Measurements from ENCODE around the gene GPR132. TPM values are rescaled to one million over a fixed set of nuclear protein-coding genes. Genes with fewer than 3 reads are reported as not detected.

GPR132 gene
- total RNA-seq, 1 experiment from 2014 or later = 0.10 TPM

GRCh38 chr14:105088812-105089745 lies 23.8 kb upstream of the GPR132 start:
- no peaks in the 10 kb centered on the region for H4K20me1 ChIP-seq (ENCODE audit: insufficient read depth)
- H3K4me3 ChIP-seq (replicated peaks in 1 of 2; ENCODE audit: low read depth in 1 of 2, low read length in 2 of 2) = peak overlapping the region in 1 of 2 experiments; percentile 66; a peak in 2 of 4 replicates
- no TSS peak for BruUV-seq (replicated peaks)
- H2AFZ ChIP-seq (ENCODE audit: low read depth, low read length, poor library complexity, severe bottlenecking) = no peak overlapping the region
- H3K9me3 ChIP-seq (ENCODE audit: control insufficient read depth in 1 of 2, insufficient read depth in 1 of 2, low read depth in 1 of 2, low read length in 2 of 2) = no peaks in the 10 kb centered on the region
- H3K27ac ChIP-seq (ENCODE audit: low read depth, low read length) = peak overlapping the region; percentile 73
- peak overlapping the region; percentile 97 for H3K4me2 ChIP-seq (ENCODE audit: low read length)
- no peaks in the 10 kb centered on the region for H3K9me2 ChIP-seq (ENCODE audit: insufficient read depth)
- POLR2A ChIA-PET = no interaction called here
- H3K36me3 ChIP-seq (ENCODE audit: control insufficient read depth in 1 of 2, insufficient read depth in 2 of 2, low read length in 2 of 2) = no peaks in the 10 kb centered on the region
- peaks cover 53 to 77% of the 10 kb centered on the region in 2 experiments for H3K4me1 ChIP-seq (ENCODE audit: control insufficient read depth in 1 of 2, insufficient read depth in 2 of 2, low read length in 2 of 2)
- CTCF ChIA-PET = interaction anchor here (1.5 kb wide), 1 partner anchor 263 kb away, joined by 5 read pairs; no protein-coding TSS in a partner anchor
- intact Hi-C loops (cut with micrococcal nuclease) = loop anchor here (5.0 kb wide), 1 partner anchor 117 kb away; no protein-coding TSS in a partner anchor
- H3K79me2 ChIP-seq (ENCODE audit: insufficient read depth, low read length) = peaks cover 9% of the 10 kb centered on the region; the same call in 1 of the 2 replicates
- peak overlapping the region; percentile 95 for H3K9ac ChIP-seq (ENCODE audit: low read length)
- no peak for TF ChIP-seq ATF3 (IDR thresholded peaks at IDR 0.05)
- no peak for TF ChIP-seq SP1 (IDR thresholded peaks at IDR 0.05; ENCODE audit: low read depth)
- no peak for TF ChIP-seq TCF7L2 (IDR thresholded peaks at IDR 0.05; ENCODE audit: borderline replicate concordance, extremely low read depth, insufficient read depth, insufficient read length)
- TF ChIP-seq ZFX (IDR thresholded peaks at IDR 0.05) = no peak
- TF ChIP-seq ELF1 (IDR thresholded peaks at IDR 0.05; ENCODE audit: borderline replicate concordance, low read depth) = no peak
- TF ChIP-seq SRF (IDR thresholded peaks at IDR 0.05; ENCODE audit: low read depth) = no peak
- TF ChIP-seq, protein P1, sequence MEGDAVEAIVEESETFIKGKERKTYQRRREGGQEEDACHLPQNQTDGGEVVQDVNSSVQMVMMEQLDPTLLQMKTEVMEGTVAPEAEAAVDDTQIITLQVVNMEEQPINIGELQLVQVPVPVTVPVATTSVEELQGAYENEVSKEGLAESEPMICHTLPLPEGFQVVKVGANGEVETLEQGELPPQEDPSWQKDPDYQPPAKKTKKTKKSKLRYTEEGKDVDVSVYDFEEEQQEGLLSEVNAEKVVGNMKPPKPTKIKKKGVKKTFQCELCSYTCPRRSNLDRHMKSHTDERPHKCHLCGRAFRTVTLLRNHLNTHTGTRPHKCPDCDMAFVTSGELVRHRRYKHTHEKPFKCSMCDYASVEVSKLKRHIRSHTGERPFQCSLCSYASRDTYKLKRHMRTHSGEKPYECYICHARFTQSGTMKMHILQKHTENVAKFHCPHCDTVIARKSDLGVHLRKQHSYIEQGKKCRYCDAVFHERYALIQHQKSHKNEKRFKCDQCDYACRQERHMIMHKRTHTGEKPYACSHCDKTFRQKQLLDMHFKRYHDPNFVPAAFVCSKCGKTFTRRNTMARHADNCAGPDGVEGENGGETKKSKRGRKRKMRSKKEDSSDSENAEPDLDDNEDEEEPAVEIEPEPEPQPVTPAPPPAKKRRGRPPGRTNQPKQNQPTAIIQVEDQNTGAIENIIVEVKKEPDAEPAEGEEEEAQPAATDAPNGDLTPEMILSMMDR (IDR thresholded peaks at IDR 0.05 in 2 of 3, conservative IDR thresholded peaks at IDR 0.05 in 1 of 3; ENCODE audit: borderline replicate concordance in 1 of 3, insufficient read depth in 1 of 3, low read depth in 2 of 3, low read length in 2 of 3) = no peak
- TF ChIP-seq, protein P2, sequence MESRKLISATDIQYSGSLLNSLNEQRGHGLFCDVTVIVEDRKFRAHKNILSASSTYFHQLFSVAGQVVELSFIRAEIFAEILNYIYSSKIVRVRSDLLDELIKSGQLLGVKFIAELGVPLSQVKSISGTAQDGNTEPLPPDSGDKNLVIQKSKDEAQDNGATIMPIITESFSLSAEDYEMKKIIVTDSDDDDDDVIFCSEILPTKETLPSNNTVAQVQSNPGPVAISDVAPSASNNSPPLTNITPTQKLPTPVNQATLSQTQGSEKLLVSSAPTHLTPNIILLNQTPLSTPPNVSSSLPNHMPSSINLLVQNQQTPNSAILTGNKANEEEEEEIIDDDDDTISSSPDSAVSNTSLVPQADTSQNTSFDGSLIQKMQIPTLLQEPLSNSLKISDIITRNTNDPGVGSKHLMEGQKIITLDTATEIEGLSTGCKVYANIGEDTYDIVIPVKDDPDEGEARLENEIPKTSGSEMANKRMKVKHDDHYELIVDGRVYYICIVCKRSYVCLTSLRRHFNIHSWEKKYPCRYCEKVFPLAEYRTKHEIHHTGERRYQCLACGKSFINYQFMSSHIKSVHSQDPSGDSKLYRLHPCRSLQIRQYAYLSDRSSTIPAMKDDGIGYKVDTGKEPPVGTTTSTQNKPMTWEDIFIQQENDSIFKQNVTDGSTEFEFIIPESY (IDR thresholded peaks at IDR 0.05; ENCODE audit: extremely low read depth, insufficient replicate concordance, low read length) = no peak
- no peak for TF ChIP-seq YY1 (IDR thresholded peaks at IDR 0.05; ENCODE audit: extremely low read depth, insufficient replicate concordance, low read depth, low read length)
- no peak for TF ChIP-seq EGR1 (IDR thresholded peaks at IDR 0.05; ENCODE audit: low read depth)
- TF ChIP-seq POLR2A (IDR thresholded peaks at IDR 0.05; ENCODE audit: borderline replicate concordance, extremely low read depth, insufficient read depth, insufficient read length) = no peak
- no peaks in the 10 kb centered on the region for H3K27me3 ChIP-seq (ENCODE audit: insufficient read depth, low read length)
- no peak for ATAC-seq
- DNase-seq (ENCODE audit: low read depth, low spot score) = no peak
- RAD21 ChIA-PET (ENCODE audit: low non-redundant PET in 1 of 2, low total read pairs in 2 of 2, uncharacterized antibody in 2 of 2, unreplicated experiment in 2 of 2) = interaction anchor here in 1 of 2 experiments (1.6 kb wide), 1 partner anchor 263 kb away, joined by 5 read pairs; no protein-coding TSS in a partner anchor
